Renal cortical epithelial cell (primary cell): ENCODE measurements around the gene MERTK. TPM values are rescaled to one million over a fixed set of nuclear protein-coding genes. Genes with fewer than 3 reads are reported as not detected.

Experiments used
- DNase-seq: peaks from one replicate; pipeline ENCODE4 v3.0.0-alpha.2; 2011; ENCODE audit warnings: low read depth
- total RNA-seq: library from RNA; depleted of rRNA; stranded (reverse); fragments of >200 nt; gene quantifications from 2 replicates; pipeline ENCODE4 v1.2.3, GENCODE V29; 2014

Gene MERTK
- total RNA-seq, 1 donor from 2014 or later = 4.4 TPM

DNA sequence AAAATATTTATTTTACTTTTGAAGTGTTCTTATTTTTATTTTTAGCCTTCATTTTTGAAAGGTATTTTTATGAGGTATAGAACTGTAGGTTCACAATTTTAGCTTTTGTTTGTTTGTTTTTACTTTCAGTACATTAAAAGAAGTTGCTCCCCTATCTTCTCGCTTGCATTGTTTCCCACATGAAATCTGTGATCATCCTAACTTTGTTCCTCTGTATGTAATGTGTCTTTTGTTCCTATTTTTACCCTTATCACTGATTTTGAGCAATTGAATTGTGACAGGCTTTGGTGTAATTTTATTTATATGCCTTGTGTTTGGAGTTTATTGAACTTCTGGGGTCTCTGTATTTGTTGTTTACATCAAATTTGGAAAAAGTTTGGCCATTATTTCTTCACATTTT is 78.8 kb downstream of the MERTK start:
- no peak for DNase-seq

DNA sequence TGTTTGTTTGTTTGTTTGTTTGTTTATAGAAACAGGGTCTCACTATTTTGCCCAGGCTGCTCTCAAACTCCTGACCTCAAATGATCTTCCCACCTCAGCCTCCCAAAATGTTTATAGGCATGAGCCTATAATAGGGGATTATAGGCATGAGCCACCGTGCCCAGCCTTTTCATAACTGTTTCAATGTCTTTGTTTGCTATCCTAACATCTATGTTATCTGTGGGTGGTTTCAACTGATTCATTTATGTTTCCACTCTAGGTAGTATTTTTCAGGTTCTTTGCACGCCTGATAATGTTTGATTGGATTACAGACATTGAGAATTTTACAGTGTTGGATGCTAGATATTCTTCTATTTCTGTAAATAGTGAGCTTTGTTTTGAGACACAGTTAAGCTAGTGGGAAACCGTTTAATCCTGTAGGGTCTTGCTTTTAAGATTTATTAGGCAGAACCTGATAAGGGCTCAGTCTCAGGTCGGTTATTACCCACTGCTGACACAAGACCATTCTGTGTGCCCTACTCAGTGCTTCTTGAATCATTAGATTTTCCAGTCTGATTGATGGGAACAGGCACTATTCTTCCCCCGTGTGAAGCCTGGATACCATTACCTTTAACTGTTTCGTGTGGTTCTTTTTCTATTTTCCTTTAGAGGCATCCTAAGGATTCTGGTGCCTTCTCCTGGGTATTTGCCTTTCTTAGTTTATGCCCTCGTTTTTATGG is 80.2 kb downstream of the MERTK start:
- DNase-seq = no peak

DNA sequence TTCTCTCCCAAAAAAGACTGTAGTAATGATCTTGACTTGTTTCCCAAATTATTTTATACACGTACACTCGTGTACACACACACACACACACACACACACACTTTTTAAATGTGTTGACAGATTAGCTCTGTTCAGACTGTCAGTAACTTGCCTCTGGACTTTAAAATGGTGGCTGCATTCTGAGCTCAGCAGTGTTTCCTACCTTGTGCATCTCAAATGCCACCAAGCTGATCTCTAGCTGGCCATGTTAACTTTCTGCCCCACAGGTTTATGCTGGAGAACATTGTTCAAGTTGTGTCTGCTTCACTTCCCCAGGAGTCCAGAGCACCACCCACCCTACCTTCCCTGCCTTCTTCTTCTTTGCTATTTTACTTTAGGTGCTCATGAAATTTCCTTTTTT is 83.3 kb downstream of the MERTK start:
- no peak for DNase-seq

DNA sequence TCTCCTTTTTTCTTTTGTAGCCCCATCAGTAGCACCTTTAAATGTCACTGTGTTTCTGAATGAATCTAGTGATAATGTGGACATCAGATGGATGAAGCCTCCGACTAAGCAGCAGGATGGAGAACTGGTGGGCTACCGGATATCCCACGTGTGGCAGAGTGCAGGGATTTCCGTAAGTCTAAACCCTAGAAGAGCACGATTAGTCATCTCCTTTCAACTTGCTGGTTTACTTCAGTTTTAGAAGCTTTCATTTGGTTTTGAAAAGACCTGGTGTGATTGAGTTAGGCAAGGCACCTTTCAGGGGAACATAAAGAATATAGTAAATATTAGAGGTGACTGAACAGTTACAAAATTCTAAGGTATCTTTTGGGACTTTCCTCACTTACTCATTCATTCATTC is 84.4 kb downstream of the MERTK start:
- DNase-seq = no peak

DNA sequence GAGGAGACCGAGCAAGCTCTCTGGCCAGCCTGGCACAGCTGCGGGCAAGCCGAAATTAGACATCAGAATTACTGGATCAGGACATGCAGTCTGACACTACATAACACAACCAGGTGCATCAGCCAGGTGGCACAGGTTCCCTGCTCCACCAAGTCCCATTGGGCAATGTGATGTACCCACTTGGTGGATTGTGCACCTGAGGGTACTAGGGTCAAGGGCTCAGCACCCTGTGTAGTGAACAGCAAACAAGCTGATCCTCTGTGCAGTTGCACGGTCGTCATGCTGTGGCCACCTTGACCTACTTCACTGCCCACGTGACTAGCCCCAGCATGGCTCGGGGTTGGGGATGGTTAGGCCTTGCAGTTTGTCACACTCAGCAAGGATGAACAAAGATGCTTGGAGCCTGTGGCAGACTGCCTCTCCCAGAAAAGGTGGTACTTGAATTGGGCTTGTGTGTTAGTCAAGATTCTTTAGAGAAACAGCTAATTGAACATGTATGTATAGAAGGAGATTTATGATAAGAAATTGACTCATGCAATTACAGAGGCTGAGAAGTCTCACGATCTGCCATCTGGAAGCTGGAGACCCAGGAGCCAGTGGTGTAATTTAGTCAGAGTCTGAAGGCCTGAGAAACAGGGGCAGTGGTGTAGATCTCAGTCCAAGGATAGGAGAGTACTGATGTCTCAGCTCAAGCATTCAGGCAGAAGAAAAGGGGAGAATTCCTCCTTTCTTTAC is 85.2 kb downstream of the MERTK start:
- no peak for DNase-seq

DNA sequence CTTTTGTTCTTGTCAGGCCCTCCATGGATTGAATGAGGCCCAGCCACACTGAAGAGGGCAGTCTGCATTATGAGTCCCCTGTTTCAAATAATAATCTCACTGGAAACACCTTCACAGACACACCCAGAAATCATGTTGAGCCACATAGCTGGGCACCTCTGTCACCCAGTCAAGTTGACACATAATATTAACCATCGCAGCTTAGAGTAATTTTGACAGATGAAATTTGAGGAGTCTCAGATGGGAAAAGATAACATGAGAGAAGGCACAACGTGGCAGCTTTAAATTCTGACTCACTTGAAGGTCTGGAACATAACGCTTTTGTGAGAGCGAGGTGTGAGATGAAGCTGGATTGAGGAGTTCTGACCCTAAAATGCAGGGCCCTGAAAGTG is 85.8 kb downstream of the MERTK start:
- no peak for DNase-seq

DNA sequence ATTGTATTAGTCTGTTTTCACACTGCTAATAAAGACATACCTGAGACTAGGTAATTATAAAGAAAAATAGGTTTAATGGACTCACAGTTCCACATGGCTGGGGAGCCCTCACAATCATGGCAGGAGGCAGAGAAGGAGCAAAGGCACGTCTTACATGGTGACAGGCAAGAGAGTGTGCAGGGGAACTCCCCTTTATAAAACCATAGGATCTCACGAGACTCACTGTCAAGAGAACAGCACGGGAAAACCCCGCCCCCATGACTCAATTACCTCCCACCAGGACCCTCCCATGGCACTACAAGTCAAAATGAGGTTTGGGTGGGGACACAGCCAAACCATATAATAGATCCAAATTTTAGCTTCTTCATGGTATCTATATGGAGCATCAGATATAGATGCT is 87.1 kb downstream of the MERTK start:
- no peak for DNase-seq

DNA sequence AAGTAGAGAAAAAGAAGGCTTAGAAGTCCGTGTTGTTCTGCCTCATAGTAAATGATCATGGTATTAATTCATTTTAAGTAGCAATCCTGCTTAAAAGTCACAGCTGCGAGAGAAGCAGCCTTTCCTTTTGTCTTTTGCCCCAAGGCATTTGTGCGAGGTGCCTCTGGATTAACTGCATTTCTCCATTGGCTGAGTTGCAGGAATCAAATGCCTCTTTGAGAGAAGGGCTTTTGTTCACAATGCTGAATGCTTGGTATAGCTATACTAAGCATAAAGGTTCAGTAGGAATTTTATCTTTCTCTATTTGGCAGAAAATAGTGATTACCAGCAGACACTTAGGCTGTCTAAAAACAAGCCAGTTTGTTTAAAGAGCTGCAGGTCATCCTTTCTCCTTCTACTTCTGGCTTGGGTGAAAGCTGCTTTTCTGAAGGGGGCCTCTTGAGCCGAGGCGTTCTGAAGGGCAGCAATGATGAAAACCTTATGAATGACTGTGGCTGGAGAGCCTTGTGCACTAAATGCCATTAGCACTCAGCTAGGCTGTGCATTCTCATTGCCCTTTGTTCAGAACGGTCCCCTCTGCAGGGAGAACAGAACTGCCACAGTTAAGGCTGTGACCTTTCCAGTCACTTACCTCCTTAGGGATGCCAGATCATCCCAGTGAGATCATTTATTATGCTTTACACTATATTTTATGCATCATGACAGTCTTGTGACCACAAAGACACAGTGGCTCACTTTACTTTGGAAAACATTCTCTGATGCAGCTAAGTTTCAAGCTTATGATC is 87.9 kb downstream of the MERTK start:
- no peak for DNase-seq

DNA sequence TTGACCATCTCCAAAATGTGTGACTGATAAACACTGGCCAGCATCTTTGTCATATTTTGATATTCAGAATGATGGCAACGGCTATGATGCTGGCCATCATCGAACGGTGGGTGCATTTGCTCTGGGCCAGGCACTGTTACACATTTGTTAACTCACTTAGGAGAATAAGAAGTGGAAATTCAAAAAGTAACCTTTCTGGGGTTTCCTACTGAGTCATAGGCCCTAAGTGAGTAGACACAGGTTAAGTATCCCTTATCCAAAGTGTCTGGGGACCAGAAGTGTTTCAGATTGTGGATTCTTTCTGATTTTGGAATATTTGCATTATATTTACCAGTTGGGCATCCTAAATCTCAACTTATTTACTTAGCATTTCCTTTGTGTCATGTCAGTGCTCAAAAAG is 92.0 kb downstream of the MERTK start:
- no peak for DNase-seq

DNA sequence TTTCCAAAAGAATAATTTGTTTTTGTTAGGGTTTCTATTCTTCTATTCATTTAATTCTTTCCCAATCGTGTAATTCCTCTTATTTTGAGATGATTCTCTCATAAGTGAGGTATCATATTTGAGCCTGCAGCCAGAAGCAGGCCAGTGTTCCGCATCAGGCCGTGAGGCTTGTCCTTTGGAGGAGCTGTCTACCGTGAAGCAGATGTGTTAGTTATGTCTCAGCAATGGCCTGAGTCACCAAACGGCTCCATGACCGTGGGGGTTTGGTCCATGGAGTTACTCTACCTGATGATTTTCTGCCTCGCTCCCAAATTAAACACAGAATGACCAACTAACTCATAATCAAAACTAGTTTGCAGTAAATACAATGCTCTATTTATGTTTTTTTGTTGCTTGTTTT is 92.4 kb downstream of the MERTK start:
- DNase-seq = peak; percentile 11

DNA sequence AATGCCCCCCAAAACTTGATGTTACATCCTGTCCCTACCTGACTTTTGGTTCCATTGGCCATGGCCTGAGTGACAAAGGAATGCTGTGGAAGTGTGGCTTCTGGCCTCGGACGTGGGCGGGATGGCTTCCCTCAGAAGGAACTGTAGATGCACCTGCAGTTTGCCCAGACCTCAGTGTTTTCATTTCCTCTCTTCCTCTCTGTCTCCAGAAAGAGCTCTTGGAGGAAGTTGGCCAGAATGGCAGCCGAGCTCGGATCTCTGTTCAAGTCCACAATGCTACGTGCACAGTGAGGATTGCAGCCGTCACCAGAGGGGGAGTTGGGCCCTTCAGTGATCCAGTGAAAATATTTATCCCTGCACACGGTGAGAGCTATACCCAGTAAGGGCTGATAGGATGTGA is 95.6 kb downstream of the MERTK start:
- DNase-seq = no peak

DNA sequence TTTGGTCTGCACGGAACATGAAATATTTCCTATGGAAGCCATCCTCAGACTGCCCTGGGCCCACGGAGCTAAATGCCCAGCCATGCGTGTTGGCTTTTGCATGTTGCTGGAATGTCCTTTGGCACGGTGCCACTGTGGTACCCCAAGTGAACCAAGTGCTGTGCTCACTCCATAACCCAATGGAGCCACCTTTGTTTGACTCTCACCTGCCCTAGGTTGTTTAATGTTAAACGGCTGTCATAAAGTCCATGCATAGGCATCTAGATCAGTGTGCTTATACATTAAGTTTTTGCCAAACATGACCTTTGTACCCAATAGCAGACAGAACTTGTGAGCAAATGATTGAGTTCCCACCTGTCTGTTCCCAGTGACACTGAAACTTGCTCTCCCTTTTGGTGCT is 96.7 kb downstream of the MERTK start:
- DNase-seq = no peak

DNA sequence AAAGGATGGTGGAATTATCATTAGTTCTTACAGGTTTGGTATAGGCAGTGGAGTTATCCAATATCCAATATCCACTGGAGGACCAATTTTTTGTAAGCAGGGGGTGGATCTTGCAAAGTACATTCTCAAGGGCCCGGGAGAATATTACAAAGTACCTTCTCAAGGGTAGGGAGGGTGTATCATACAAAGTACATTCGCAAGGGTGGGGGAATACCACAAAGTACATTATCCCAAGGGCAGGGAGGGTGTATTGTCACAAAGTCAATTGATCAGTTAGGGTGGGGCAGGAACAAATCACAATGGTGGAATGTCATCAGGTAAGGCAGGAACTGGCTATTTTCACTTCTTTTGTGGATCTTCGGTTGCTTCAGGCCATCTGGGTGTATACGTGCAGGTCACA is 101.4 kb downstream of the MERTK start:
- DNase-seq = no peak

DNA sequence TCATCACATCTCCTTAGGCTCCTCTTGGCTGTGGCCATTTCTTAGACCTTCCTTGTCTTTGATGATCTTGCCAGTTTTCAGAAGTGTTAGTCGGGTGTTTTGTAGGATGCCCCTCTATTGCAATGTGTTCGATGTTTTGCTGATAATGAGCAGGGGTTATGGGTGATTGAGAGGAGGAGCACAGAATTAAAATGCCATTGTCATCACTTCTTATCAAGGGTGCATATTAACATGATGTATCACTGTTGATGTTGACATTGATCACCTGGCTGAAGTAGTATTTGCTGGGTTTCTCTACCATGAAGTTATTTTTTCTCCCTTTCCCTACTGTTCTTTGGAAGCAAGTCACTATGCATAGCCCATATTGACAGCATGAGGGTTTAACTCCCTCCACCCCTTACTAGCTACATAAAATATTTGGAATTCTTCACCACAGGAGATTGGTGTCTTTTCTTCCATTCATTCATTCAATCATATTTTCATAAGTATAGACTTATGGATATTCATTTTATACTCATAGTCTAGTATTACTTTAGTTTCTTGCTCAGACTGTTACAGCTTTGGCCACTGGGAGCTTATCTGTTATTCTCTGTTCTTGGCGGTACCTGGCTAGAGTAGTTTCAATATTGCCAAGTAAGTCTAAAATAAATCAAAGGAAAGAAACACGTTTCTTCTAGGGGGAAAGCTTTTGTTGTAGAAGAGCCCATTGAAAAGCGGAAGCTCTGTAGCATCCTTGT is 102.2 kb downstream of the MERTK start:
- DNase-seq = no peak

DNA sequence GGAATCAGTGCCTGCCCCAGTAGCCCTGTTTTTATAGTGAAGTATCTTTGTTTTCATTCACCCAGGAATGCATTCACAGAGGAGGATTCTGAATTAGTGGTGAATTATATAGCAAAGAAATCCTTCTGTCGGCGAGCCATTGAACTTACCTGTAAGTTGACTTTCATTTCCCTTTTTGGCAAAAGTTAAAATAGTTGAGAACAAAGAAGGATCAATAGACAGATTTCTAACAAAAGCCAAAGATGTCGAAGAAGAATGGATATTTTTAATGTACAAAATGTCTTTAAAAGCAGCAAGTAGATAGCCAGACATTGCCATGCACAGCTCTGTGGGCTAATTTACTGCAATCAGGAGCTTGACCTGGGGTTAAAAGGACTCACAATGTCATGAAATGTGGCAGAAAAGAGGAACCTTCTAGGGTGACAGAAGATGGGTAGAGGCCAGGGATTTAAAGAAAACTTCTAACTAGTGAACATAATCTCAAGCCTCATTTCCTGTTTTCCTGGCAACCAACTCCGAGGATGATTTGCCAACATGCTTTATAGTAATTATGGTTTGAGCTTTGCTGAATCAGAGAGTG is 102.8 kb downstream of the MERTK start:
- DNase-seq = no peak

DNA sequence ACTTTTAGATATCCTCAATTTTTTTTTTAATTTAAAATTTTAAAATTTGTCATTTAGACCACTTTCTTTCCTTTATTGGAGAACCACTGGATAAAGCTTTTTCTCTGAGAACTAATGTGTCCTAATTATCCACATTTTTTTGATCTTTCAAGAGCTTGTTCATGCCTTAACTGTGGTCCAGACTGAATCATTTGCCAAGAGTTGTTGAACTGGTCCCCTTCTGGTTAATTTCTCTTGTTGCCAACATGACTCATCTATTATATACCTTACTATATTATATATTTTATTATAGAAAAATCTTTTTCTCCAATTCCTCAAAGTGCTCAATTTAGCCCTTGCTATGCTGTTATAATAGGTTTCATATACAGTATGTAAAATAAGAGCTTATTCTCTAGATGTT is 103.5 kb downstream of the MERTK start:
- no peak for DNase-seq

DNA sequence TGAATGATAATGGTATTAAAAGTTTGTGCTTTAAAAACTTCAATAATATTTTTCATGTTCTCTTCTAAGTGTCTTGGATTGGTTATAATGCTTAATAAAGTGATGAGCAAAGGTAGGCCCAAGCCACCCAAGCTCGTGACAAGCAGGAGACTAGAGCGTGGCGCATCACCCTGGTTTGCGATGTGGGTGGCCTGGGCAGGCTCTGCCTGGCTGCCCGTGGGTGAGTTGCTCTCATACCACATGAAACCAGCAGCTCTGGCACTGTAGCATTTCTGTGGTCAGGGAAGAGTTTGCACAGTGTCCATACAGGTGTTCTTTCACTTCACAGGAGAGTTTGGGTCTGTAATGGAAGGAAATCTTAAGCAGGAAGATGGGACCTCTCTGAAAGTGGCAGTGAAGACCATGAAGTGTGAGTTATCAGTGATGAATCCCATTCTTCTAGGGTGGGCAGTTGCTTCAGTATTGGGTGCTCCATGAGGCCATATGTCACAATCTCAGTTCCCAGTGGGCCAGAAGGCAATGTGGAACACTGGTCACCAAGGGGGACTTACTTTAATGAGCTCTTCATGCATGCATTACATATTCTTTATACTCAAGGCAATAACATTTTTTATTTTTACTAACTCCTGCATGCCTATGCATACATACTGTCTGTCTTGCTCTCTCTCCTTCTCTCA is 105.3 kb downstream of the MERTK start:
- no peak for DNase-seq

DNA sequence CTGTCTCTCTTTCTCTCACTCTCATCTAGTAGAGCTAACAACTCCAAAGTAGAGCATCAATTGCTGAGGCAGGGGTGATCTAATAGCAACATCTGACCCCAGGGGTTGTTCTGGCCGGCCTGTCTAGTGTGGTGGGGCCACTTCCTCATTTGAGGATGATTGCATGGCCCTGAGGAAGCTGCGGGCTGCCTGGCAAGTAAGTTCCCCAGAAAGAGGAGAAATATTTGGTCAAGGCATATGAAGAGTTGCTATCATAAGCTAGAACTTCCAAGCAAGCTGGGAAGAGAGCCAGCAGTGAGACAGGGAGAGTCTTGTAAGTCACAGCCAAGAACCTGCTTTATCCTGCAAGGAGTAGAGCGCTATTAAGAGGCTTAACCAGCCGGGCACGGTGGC is 105.8 kb downstream of the MERTK start:
- no peak for DNase-seq

DNA sequence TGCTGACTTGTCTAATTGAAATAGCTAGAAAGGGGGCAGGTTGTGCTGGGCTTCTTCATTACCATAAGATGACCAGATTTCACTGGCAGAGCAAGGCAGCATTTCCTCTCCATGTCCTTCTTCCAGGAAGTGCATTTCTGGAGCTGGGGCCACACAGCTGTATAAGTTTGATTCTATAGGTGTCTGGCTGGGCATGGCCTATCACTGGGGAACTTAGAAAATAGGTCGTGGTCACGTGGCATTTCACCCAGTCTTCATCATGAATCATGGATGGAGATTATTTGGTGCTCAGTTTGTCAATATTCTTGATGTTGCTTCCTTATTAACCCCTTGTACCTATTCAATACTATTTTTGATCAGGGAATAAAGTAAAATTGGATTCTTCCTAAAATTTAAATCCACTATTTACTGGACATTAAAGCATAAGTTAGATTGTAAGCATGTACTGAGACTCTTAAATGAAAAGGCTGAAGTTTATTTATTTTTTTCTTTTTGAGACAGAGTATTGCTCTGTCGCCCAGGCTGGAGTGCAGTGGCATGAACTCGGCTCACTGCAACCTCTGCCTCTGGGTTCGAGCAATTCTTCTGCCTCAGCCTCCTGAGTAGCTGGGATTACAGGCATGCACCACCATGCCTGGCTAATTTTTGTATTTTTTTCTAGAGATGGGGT is 107.1 kb downstream of the MERTK start:
- DNase-seq = no peak

DNA sequence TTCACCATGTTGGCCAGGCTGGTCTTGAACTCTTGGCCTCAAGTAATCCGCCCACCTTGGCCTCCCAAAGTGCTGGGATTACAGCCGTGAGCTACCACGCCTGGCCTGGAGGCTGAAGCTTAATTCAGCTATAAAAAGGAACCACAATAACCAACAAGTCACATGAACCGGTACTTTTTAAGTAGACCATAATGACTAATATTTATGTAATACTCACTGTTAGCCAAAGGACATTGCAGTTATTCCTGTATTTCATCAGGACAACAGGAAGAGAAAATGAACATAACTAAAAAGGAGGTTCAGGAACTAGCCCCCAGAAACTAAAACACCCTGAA is 107.6 kb downstream of the MERTK start:
- DNase-seq = peak; percentile 64

DNA sequence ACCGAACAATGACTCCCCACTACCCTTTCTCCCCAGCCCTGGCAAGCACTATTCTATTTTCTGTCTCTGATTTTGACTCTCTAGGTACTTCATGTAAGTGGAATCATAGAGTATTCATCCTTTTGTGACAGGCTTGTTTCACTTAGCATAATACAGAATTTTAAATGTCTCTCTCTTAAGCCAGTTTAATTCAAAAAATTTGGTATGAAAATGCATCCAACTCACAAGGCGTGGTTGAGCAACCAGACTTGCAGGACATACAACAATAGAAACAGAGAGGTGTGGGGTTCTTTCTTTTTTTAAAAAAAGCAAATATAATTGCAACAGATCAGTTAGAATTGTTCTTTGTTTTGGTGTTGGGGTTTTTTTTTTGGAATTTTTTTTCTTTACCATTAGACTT is 109.1 kb downstream of the MERTK start:
- DNase-seq = no peak
